Measurements from ENCODE around the gene TSPOAP1.
A peak's percentile ranks its signal among the peaks of the same experiment; 100 is the strongest.

DNA sequence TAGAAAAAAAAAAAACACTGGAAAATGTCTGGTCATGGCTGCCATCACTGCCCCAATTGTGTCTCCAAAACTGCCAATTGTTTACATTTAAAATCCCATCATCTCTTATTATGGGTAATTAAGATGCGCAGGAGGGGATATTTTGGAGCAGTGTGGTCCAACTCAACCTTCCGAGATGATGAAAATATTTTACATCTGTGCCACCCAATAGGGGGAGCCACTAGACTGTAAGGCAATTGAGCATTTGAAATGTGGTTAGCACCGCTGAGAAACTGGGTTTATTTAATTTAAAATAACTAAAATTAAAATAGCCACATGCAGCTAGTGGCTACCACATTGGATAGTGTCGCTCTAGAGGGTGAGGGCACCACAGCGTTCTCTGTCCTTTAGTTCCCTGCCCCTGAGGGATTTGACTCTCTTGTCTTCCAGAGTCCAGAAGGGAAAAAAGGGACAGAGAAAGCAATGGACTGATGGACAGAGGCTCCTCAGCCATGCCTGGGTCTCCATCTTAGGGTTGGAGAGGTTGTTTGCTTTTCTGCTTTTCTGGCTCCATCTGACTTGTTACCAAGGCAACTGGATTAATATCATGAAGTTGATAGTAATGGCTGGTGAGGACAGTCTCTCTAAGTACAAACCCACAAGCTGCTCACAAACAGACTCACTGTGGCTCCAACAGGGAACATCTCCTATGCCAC is 51.3 kb downstream of the TSPOAP1 start:
- TF ChIP-seq POLR2A (IDR thresholded peaks at IDR 0.05; ENCODE audit: extremely low read depth, insufficient read length) (no peak), CTCF (IDR thresholded peaks at IDR 0.05; ENCODE audit: low read depth, low read length) (peak; percentile 29)
- TF ChIP-seq, protein P1, sequence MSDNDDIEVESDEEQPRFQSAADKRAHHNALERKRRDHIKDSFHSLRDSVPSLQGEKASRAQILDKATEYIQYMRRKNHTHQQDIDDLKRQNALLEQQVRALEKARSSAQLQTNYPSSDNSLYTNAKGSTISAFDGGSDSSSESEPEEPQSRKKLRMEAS (IDR thresholded peaks at IDR 0.05; ENCODE audit: low read depth, low read length), result no peak
